ENCODE data around the gene MRPS5. TPM values are rescaled to one million over a fixed set of nuclear protein-coding genes. Genes with fewer than 3 reads are reported as not detected.

MRPS5 gene
- total RNA-seq, 4 donors from 2014 or later = 31.1 to 46.6 (median 39.8) TPM

DNA sequence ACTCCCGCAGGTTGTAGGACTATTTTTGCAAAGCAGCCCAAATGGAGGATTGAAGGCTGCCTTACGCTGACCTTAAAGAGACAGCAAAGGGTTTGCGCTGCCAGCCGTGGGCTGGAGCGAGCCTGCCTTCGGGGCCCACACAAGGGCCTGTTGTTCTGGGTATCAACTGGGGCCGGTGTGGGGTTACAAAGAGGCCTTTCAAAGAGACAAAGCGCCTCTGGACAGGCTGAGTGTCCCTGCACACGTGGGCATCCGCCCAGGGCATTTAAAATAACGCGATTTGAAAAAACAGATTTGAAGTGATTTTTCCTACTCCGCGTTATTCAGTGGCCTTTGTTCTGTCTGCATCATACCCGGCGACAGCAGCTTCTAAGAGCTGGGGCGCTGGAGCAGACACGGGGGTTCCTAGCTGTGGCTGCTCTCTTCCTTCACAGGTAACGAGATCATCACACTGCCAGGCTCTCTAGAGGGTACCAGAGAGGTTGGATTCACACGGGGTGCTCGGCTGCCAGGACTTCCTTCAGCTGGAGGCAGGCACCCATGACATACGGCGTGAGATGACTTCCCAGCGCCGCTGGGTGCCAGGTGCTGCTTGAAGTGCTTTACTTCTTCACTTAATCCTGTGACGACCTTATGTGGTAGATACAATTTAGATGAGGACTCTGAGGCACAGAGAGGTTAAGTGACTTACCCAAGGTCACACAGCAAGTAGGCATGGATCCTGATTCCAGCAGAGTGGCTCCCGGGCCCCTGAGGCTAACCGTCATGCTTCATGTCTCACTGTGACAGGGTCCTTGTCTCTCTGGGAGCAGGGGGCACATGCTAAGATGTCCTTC is 63.9 kb downstream of the MRPS5 start:
- intact Hi-C loops (cut with DNase I) = no loop called here
- Histone ChIP-seq H3K4me1 (no peaks in the 10 kb centered on the region), H3K36me3 (no peaks in the 10 kb centered on the region), H3K9me3 (no peaks in the 10 kb centered on the region), H3K27ac (replicated peaks in 1 of 4) (peak overlapping the region; percentile 17 to 65 (median 46)), H3K4me3 (no peak overlapping the region), H3K27me3 (peaks cover 0 to 63% (median 3%) of the 10 kb centered on the region in 4 donors)
- no peak for DNase-seq (ENCODE audit: extremely low spot score)
- 84% methylated on average over 28 of the region's 28 CpGs for whole genome bisulfite sequencing
- TF ChIP-seq POLR2AphosphoS5 (IDR thresholded peaks at IDR 0.05) = no peak
- TF ChIP-seq POLR2A (IDR thresholded peaks at IDR 0.05; ENCODE audit: low read depth) = no peak
- TF ChIP-seq EP300 (IDR thresholded peaks at IDR 0.05) = no peak
- TF ChIP-seq, protein P1, sequence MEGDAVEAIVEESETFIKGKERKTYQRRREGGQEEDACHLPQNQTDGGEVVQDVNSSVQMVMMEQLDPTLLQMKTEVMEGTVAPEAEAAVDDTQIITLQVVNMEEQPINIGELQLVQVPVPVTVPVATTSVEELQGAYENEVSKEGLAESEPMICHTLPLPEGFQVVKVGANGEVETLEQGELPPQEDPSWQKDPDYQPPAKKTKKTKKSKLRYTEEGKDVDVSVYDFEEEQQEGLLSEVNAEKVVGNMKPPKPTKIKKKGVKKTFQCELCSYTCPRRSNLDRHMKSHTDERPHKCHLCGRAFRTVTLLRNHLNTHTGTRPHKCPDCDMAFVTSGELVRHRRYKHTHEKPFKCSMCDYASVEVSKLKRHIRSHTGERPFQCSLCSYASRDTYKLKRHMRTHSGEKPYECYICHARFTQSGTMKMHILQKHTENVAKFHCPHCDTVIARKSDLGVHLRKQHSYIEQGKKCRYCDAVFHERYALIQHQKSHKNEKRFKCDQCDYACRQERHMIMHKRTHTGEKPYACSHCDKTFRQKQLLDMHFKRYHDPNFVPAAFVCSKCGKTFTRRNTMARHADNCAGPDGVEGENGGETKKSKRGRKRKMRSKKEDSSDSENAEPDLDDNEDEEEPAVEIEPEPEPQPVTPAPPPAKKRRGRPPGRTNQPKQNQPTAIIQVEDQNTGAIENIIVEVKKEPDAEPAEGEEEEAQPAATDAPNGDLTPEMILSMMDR (IDR thresholded peaks at IDR 0.05) = no peak

DNA sequence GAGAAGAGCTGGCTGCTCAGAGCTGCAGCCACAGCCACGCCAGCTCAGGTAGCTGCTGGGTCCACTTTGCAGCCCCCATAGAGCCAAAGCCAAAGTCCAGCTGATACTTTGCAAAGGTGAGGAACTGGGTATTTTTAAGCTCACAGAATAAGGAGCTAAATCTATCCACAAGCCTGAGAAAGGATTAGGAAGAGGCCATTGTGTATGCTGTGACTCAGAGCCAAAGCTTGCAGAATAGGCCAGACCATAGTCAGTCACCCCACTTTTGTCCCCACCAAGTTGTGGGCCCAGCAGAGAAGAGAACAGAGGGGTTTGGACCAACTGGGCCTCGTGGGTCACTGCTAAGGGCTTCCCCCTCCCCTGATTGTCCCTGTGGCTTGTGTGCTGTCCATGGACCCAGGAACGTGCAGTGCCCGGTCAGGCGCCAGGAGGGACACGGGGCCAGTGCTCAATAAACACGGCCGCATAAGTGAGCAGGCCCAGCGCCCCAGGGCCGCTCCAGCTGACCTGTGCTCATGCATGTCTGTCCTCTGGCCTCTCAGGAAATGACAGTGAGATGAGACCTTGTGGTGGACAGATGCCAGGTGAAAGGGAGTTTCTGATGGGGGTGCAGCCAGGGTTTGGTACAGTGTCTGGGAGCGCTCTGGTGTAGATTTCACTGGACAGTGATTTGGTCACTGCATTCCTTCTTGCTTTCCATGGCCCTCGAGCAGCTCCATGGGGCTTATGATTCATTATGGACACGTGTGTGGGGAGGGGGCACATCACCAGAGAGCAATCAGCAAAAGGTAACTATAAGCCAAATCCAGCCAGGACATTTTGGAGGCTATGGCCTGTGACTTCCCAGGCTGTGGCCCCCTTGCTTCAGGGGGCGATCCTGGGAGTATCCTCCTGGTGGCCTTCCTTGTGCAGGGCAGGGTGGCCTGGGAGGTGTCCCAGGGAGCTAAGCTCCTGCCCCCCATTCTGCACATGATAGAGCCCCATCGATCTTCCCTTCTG is 64.8 kb downstream of the MRPS5 start:
- Histone ChIP-seq H3K27me3 (peaks cover 0 to 66% (median 3%) of the 10 kb centered on the region in 4 donors), H3K36me3 (no peaks in the 10 kb centered on the region), H3K4me1 (no peaks in the 10 kb centered on the region), H3K9me3 (no peaks in the 10 kb centered on the region), H3K4me3 (no peak overlapping the region), H3K27ac (replicated peaks in 1 of 4) (peak overlapping the region in 2 of 4 donors; percentile 20 to 53)
- no peak for DNase-seq (ENCODE audit: extremely low spot score)
- 90% methylated on average over 11 of the region's 15 CpGs for WGBS
- TF ChIP-seq, protein P1 (IDR thresholded peaks at IDR 0.05) = no peak
- no peak for TF ChIP-seq POLR2AphosphoS5 (IDR thresholded peaks at IDR 0.05)
- no peak for TF ChIP-seq EP300 (IDR thresholded peaks at IDR 0.05)
- no peak for TF ChIP-seq POLR2A (IDR thresholded peaks at IDR 0.05; ENCODE audit: low read depth)
- intact Hi-C loops (cut with DNase I) = no loop called here

DNA sequence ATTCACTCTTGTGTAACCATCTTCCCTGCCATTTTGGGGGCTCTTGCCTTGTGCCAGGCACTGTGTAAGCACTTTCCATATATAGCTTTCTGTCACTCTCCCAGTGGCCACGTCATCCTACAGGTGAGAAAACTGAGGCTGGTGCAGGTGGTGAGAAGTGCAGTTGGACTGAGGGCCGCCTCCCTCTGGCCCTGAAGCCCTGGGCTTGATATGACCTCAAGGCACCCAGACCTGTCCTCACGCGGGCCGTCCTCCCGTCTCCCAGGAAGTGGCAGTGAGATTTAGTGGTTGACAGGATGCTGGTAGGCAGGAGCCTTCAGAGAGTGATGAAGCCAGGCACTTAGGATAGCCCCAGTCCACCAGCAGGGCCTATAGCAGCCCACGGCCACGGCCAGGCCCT is 65.6 kb downstream of the MRPS5 start:
- Histone ChIP-seq H3K27me3 (peaks cover 0 to 65% (median 3%) of the 10 kb centered on the region in 4 donors), H3K4me1 (no peaks in the 10 kb centered on the region), H3K36me3 (no peaks in the 10 kb centered on the region), H3K27ac (replicated peaks in 1 of 4) (peak overlapping the region in 1 of 4 donors; percentile 53), H3K4me3 (no peak overlapping the region), H3K9me3 (no peaks in the 10 kb centered on the region)
- WGBS = 55% methylated on average over 1 of the region's 8 CpGs
- intact Hi-C loops (cut with DNase I) = no loop called here
- no peak for TF ChIP-seq POLR2AphosphoS5 (IDR thresholded peaks at IDR 0.05)
- TF ChIP-seq, protein P1 (IDR thresholded peaks at IDR 0.05) = no peak
- no peak for TF ChIP-seq EP300 (IDR thresholded peaks at IDR 0.05)
- TF ChIP-seq POLR2A (IDR thresholded peaks at IDR 0.05; ENCODE audit: low read depth) = no peak
- no peak for DNase-seq (ENCODE audit: extremely low spot score)

DNA sequence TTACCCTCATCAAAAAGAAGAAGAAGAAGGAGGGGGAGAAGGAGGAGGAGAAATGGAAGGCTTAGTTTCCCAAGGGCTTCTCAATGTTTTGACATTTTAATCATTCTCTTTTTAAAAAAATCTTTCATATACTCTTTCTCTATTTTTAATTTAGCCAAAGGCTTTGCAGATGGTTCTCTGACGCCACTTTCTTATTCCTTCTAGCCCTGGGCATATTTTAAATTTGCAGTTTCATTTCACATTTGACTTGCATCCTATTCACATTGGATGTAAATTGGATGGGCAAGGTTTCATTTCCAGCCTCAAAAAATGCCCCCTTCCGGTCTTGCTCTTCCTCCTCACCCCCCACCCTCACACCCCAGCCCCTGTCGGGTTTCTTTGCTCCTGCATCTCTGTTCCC is 66.3 kb downstream of the MRPS5 start:
- DNase-seq (ENCODE audit: extremely low spot score) = no peak
- Histone ChIP-seq H3K27me3 (peaks cover 0 to 68% (median 3%) of the 10 kb centered on the region in 4 donors), H3K9me3 (no peaks in the 10 kb centered on the region), H3K4me1 (no peaks in the 10 kb centered on the region), H3K36me3 (no peaks in the 10 kb centered on the region), H3K4me3 (no peak overlapping the region), H3K27ac (replicated peaks in 1 of 4) (no peak overlapping the region)
- TF ChIP-seq EP300 (IDR thresholded peaks at IDR 0.05) (no peak), POLR2AphosphoS5 (IDR thresholded peaks at IDR 0.05) (no peak), POLR2A (IDR thresholded peaks at IDR 0.05; ENCODE audit: low read depth) (no peak)
- TF ChIP-seq, protein P1 (IDR thresholded peaks at IDR 0.05) = no peak
- intact Hi-C loops (cut with DNase I) = no loop called here
- 68% methylated on average over 3 of the region's 3 CpGs for WGBS
